H1 (cell line): ENCODE measurements around the gene KRTAP4-2. TPM values are rescaled to one million over a fixed set of nuclear protein-coding genes. Genes with fewer than 3 reads are reported as not detected.

Experiments used
- CTCF ChIA-PET: fragments of 300-600 bp; sonication (Branson Sonifier 250); formaldehyde crosslinking; loops from one replicate; lab custom pipeline; 2021; ENCODE audit not compliant: partially characterized antibody; lab: Charles Lee
- POLR2A ChIA-PET: fragments of 300-600 bp; sonication (Branson Sonifier 250); formaldehyde crosslinking; loops from one replicate; lab custom pipeline; 2021; ENCODE audit warnings: inconsistent platforms; ENCODE audit not compliant: partially characterized antibody; lab: Charles Lee
- DNase-seq, 2 experiments: peaks; one replicate each; pipeline versions ENCODE4 v3.0.0 to v3.0.0-alpha.2; 2010 to 2022; ENCODE audit warnings: low spot score in 2 of 2, low read depth in 1 of 2, mixed read lengths in 1 of 2
- FAIRE-seq: peaks from 2 replicates; lab custom pipeline; 2011; peaks lifted over from hg19 to GRCh38; lab: Jason Lieb, UNC
- H2AFZ ChIP-seq: 2 replicates; pipeline ENCODE4 v1.8.1; 2012; ENCODE audit warnings: low read length, inconsistent platforms
- H2AK5ac ChIP-seq: 2 replicates; pipeline ENCODE4 v1.6.1; 2013; ENCODE audit warnings: low read depth, low read length
- H2BK120ac ChIP-seq: replicated peaks from 2 replicates; pipeline ENCODE3; 2013; ENCODE audit warnings: low read depth, low read length, inconsistent platforms
- H2BK12ac ChIP-seq: 2 replicates; pipeline ENCODE4 v1.6.1; 2013; ENCODE audit warnings: low read depth, low read length
- H2BK15ac ChIP-seq: 2 replicates; pipeline ENCODE4 v1.6.1; 2013; ENCODE audit warnings: low read length
- H2BK20ac ChIP-seq: 2 replicates; pipeline ENCODE4 v1.6.1; 2013; ENCODE audit warnings: low read length
- H2BK5ac ChIP-seq: 2 replicates; pipeline ENCODE4 v1.6.1; 2013; ENCODE audit warnings: low read depth, low read length
- H3K14ac ChIP-seq: 2 replicates; pipeline ENCODE4 v1.6.1; 2013; ENCODE audit warnings: inconsistent platforms; ENCODE audit not compliant: insufficient read length
- H3K18ac ChIP-seq: 2 replicates; pipeline ENCODE4 v1.6.1; 2013; ENCODE audit warnings: low read length; ENCODE audit errors: extremely low read depth
- H3K23ac ChIP-seq: 2 replicates; pipeline ENCODE4 v1.6.1; 2013; ENCODE audit warnings: inconsistent platforms; ENCODE audit not compliant: insufficient read length
- H3K23me2 ChIP-seq: 2 replicates; pipeline ENCODE4 v1.6.1; 2013; ENCODE audit warnings: low read depth, low read length
- H3K27ac ChIP-seq: 2 replicates; pipeline ENCODE4 v1.6.1; 2011; ENCODE audit warnings: low read depth, low read length, inconsistent platforms
- H3K27me3 ChIP-seq, 4 experiments: replicated peaks in 1 of 4; 1 replicate in 1 of 4; 2 replicates in 3 of 4; pipeline versions ENCODE4 v1.6.1 to v1.8.1; 2011 to 2013; ENCODE audit warnings: low read length in 3 of 4, mild to moderate bottlenecking in 3 of 4, inconsistent platforms in 2 of 4, mixed read lengths in 2 of 4, moderate library complexity in 1 of 4; ENCODE audit not compliant: control insufficient read depth in 3 of 4, insufficient read depth in 3 of 4; ENCODE audit errors: extremely low read depth in 1 of 4
- H3K36me3 ChIP-seq, 4 experiments: 2 replicates each; pipeline versions ENCODE4 v1.6.1 to v1.8.1; 2011 to 2013; ENCODE audit warnings: mild to moderate bottlenecking in 4 of 4, low read length in 3 of 4, moderate library complexity in 2 of 4, control low read depth in 1 of 4, inconsistent platforms in 1 of 4; ENCODE audit not compliant: insufficient read depth in 4 of 4, control insufficient read depth in 2 of 4
- H3K4ac ChIP-seq: replicated peaks from 2 replicates; pipeline ENCODE3; 2013; ENCODE audit warnings: low read length, low read depth, mixed read lengths, inconsistent platforms; ENCODE audit not compliant: insufficient read length
- H3K4me1 ChIP-seq, 4 experiments: replicated peaks in 1 of 4; 1 replicate in 1 of 4; 2 replicates in 3 of 4; pipeline versions ENCODE4 v1.6.1 to v1.8.1; 2011 to 2013; ENCODE audit warnings: low read length in 3 of 4, inconsistent platforms in 2 of 4, mixed read lengths in 1 of 4; ENCODE audit not compliant: insufficient read depth in 4 of 4, control insufficient read depth in 3 of 4
- H3K4me2 ChIP-seq, 2 experiments: 2 replicates each; pipeline versions ENCODE4 v1.6.1 to v1.8.1; 2011 to 2013; ENCODE audit warnings: low read depth in 2 of 2, low read length in 2 of 2, control low read depth in 1 of 2, inconsistent platforms in 1 of 2, mild to moderate bottlenecking in 1 of 2; ENCODE audit not compliant: insufficient read depth in 1 of 2
- H3K4me3 ChIP-seq, 4 experiments: fragments of 200-600, 300-600 bp in 1 of 4; sonication (generic), shearing (Covaris generic), sonication (Bioruptor Twin) in 1 of 4; 2 replicates each; pipeline versions ENCODE4 v1.5.1 to v1.8.1; 2011 to 2016; ENCODE audit warnings: low read length in 4 of 4, low read depth in 3 of 4, control low read depth in 2 of 4, inconsistent platforms in 2 of 4, mild to moderate bottlenecking in 2 of 4, mixed read lengths in 1 of 4, moderate library complexity in 1 of 4; ENCODE audit not compliant: insufficient read depth in 2 of 4; ENCODE audit errors: extremely low read depth in 1 of 4
- H3K56ac ChIP-seq: replicated peaks from 2 replicates; pipeline ENCODE3; 2013; ENCODE audit warnings: low read depth, mild to moderate bottlenecking, mixed read lengths, low read length, inconsistent platforms; ENCODE audit not compliant: insufficient read length
- H3K79me1 ChIP-seq: 2 replicates; pipeline ENCODE4 v1.6.1; 2013; ENCODE audit warnings: low read depth, low read length, control low read depth
- H3K79me2 ChIP-seq, 2 experiments: 2 replicates each; pipeline versions ENCODE4 v1.6.1 to v1.8.1; 2012 to 2013; ENCODE audit warnings: low read length in 2 of 2, mild to moderate bottlenecking in 2 of 2, inconsistent platforms in 1 of 2; ENCODE audit not compliant: insufficient read depth in 2 of 2, control insufficient read depth in 1 of 2
- H3K9ac ChIP-seq, 4 experiments: replicated peaks in 1 of 4; 1 replicate in 1 of 4; 2 replicates in 3 of 4; pipeline versions ENCODE4 v1.6.1 to v1.8.1; 2011 to 2013; ENCODE audit warnings: low read depth in 3 of 4, low read length in 3 of 4, control low read depth in 2 of 4, mild to moderate bottlenecking in 2 of 4, moderate library complexity in 2 of 4, inconsistent platforms in 1 of 4; ENCODE audit errors: extremely low read depth in 1 of 4
- H3K9me3 ChIP-seq, 2 experiments: 2 replicates each; pipeline versions ENCODE4 v1.6.1 to v1.8.1; 2012 to 2013; ENCODE audit warnings: mild to moderate bottlenecking in 2 of 2, moderate library complexity in 2 of 2, control low read depth in 1 of 2, inconsistent platforms in 1 of 2, low read depth in 1 of 2, low read length in 1 of 2, mixed read lengths in 1 of 2; ENCODE audit not compliant: insufficient read depth in 2 of 2
- H4K20me1 ChIP-seq, 2 experiments: replicated peaks in 1 of 2; 2 replicates each; pipeline versions ENCODE3 to v1.8.1; 2011 to 2013; ENCODE audit warnings: inconsistent platforms in 2 of 2, low read length in 2 of 2, mild to moderate bottlenecking in 1 of 2; ENCODE audit not compliant: insufficient read depth in 2 of 2, control insufficient read depth in 1 of 2
- H4K5ac ChIP-seq: 2 replicates; pipeline ENCODE4 v1.6.1; 2013; ENCODE audit warnings: low read length, low read depth, mixed read lengths, inconsistent platforms; ENCODE audit not compliant: insufficient read length
- H4K8ac ChIP-seq: 2 replicates; pipeline ENCODE4 v1.8.0; 2013; ENCODE audit warnings: mild to moderate bottlenecking, moderate library complexity, low read length, inconsistent platforms; ENCODE audit not compliant: insufficient read depth; ENCODE audit errors: extremely low read depth
- H4K91ac ChIP-seq: replicated peaks from 2 replicates; pipeline ENCODE3; 2013; ENCODE audit warnings: low read length, mixed read lengths, inconsistent platforms; ENCODE audit not compliant: insufficient read length
- ZNF274 ChIP-seq: IDR thresholded peaks from 2 replicates; pipeline ENCODE4 v1.7.0; 2012; ENCODE audit warnings: low read length, borderline replicate concordance; ENCODE audit errors: extremely low read depth
- WGBS, 2 experiments: shearing (Covaris generic) in 1 of 2; methylation state at CpG; one replicate each; pipeline versions ENCODE4 v1.1.6 to v1.1.7; 2013 to 2015; ENCODE audit warnings: low lambda C conversion rate in 2 of 2, mixed read lengths in 2 of 2, inconsistent platforms in 1 of 2, low coverage in 1 of 2, missing lambda C conversion rate in 1 of 2; ENCODE audit not compliant: insufficient replicate concordance in 2 of 2, insufficient coverage in 1 of 2, insufficient read length in 1 of 2; ENCODE audit errors: extremely low coverage in 1 of 2, missing lambda C conversion rate in 1 of 2; 5-methylcytosine and 5-hydroxymethylcytosine counted together
- polyA plus RNA-seq, 7 experiments: library from polyadenylated mRNA; depleted of rRNA in 3 of 7; stranded (reverse) in 5 of 7; unstranded in 2 of 7; fragments of >200 nt in 5 of 7; fragments of 200-250 nt in 2 of 7; gene quantifications; 1 replicate in 5 of 7; 2 replicates in 1 of 7; 4 replicates in 1 of 7; pipeline versions ENCODE4 v1.2.1 to v1.2.3, GENCODE V29; 2011 to 2013; ENCODE audit warnings: missing spikeins in 2 of 7, mixed read lengths in 2 of 7
- total RNA-seq: library from RNA; stranded (reverse); fragmentation: NEBNext Ultra II Directional; extraction: Animal tissue kit (Norgen Biotek cat#: 25700); gene quantifications from 2 replicates; pipeline ENCODE4 v1.2.1, GENCODE V29; 2021

Gene KRTAP4-2
- total and polyA plus RNA-seq, 2 of the 8 experiments (the other 6 are each of a cell fraction or from before 2014, with no cell fraction given), result not detected

DNA sequence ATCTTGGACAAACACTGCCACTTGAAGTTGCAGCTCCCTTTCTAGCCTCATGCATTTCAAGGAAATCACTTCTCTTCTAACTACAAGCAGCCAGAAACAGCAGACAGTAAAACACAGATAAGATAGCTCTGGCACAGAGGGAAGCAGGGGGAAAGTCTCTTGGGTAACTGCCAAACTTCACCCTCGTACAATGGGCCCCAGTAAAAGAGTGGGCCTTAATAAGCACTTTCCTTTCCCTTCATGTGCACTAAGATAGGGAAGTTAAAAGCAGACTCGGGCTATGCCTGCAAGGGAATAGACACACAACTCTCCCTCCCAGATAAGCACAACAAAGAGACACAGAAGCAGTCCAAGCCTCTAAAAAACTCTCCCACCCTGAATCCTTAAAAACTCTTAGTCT, 24.2 kb downstream of the KRTAP4-2 start:
- Histone ChIP-seq H2AFZ (no peak overlapping the region), H3K9ac (no peak overlapping the region), H2BK15ac (no peak overlapping the region), H4K20me1 (no peaks in the 10 kb centered on the region), H3K18ac (no peak overlapping the region), H3K23me2 (no peaks in the 10 kb centered on the region; the same call in 1 of the 2 replicates), H2BK20ac (no peak overlapping the region), H4K91ac (no peak overlapping the region), H3K23ac (no peak overlapping the region), H2BK120ac (no peak overlapping the region), H2BK5ac (no peak overlapping the region), H3K36me3 (no peaks in the 10 kb centered on the region), H3K27me3 (no peaks in the 10 kb centered on the region), H2BK12ac (no peak overlapping the region), H3K4me3 (no peak overlapping the region), H3K56ac (no peak overlapping the region), H3K79me2 (no peaks in the 10 kb centered on the region), H3K4me2 (no peak overlapping the region), H3K4me1 (no peaks in the 10 kb centered on the region), H2AK5ac (no peak overlapping the region), H3K9me3 (no peaks in the 10 kb centered on the region), H3K14ac (no peak overlapping the region), H3K4ac (no peak overlapping the region), H3K79me1 (no peaks in the 10 kb centered on the region), H4K8ac (no peak overlapping the region), H4K5ac (no peak overlapping the region), H3K27ac (no peak overlapping the region)
- ChIA-PET CTCF (no interaction called here), POLR2A (no interaction called here)
- no peak for TF ChIP-seq ZNF274
- no peak for DNase-seq
- WGBS, 2 experiments, result 98% methylated on average over 2 of the region's 2 CpGs; no CpG with 5 or more reads in 1 of the 2 experiments
- FAIRE-seq, result no peak
